Activated naive CD8-positive, alpha-beta T cell treated with anti-CD3 and anti-CD28 coated beads, Interleukin-2, amount 50 U/mL, for 16 hours (primary cell): Measurements from ENCODE around the gene HHIPL1.
A peak's percentile ranks its signal among the peaks of the same experiment; 100 is the strongest.

ENCODE experiments used
- DNase-seq: peaks from one replicate; pipeline ENCODE4 v3.0.0-alpha.2; 2020; ENCODE audit warnings: low read depth, low spot score

The HHIPL1 gene

DNA sequence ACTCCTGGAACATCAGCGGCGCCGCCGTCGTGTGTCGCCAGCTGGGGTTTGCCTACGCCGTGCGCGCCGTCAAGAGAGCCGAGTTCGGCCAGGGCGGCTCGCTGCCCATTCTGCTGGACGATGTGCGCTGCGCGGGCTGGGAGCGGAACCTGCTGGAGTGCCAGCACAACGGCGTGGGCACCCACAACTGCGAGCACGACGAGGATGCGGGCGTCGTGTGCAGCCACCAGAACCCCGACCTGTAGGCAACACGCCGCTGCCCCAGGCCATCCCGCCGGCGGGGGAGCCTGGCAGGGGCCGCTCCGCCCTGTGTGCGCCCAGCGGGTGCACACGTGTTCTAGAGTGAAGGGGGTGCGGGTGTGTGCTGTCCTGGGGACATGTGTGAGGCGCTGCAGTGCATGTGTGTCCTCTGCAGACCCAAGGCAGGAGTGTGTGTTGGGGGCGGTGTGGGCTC, 30.5 kb downstream of the HHIPL1 start:
- DNase-seq: no peak

- no peak for DNase-seq
These were observed 31.0 kb downstream of the HHIPL1 start for GRCh38 chr14:99675951-99676350.

DNA sequence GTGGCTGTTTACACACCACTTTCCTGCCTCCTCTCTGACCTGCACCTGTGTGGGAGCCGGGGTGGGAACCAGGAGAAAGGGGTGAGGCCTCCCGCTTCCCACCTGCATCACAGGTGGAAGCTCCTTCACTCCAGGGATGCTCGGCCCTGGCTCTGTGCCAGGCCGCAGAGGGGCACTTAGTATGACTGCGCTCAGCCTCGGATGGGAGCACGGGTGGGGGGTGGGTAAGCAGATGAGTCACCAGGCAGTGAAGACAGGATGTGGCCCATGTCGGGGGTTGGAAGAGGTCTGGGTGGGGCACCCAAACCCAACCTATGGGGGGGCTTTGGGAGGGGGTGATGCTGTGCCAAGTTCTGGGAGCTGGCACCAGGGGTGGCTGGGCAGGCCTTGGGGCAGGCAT, 31.7 kb downstream of the HHIPL1 start:
- DNase-seq: no peak

GRCh38 chr14:99677231-99678140, 32.6 kb downstream of the HHIPL1 start:
- no peak for DNase-seq

GRCh38 chr14:99678198-99678597, 33.3 kb downstream of the HHIPL1 start:
- DNase-seq: no peak

DNA sequence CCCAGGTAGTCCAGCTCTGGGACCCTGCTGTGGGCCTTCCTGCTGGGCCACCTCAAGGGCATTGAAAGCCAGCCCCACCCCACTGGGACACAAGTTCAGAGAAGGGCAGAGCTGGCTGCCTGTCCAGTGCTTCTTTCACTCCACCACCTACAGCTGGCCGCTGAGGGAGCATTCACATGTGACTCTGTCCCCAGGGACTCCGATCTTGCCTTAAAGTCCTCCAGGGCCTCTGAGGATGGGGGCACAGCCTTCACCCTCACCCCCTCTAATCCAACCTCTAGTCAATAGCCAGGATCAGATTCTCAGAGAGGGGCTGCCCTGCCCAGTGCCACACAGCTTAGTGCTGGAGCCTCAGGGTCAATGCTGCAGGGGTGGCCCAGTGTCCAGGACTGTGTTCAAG, 34.2 kb downstream of the HHIPL1 start:
- DNase-seq: no peak

- no peak for DNase-seq
These were observed 34.6 kb downstream of the HHIPL1 start for GRCh38 chr14:99679543-99679942.

DNA sequence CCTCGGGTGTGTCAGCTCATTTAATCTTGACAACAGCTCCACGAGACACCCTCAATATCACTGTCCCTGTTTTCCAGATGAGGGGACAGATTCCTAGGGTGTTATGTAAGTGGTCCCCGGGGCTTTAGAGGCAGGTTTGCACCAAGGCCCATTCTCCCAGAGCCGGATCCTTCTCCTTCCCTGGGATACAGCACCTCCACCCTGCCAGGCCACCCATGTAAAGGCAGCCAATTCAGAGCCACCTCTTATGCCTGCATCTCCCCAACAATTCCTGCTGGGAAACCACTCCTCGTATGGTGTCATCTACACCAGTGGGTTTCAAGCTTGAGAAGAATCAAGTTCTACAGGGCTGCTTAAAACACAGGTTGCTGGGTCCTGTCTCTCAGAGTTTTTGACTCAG, 35.1 kb downstream of the HHIPL1 start:
- no peak for DNase-seq

GRCh38 chr14:99681101-99681831, 36.3 kb downstream of the HHIPL1 start:
- no peak for DNase-seq

DNA sequence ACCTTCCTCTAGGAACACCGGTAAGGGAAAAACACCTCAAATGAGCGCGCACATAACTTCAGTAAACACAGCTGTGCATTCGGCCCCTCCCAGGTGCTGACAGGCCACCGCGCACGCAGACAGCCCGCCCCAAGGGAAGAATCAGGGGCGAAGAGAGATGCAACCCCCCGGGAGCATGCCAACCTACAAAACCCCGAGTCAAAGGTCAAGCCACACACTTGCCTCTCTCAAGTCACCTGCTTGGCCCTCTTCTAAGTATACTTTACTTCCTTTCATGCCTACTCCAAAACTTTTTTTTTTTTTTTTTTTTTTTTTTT, 36.9 kb downstream of the HHIPL1 start:
- DNase-seq: no peak

DNA sequence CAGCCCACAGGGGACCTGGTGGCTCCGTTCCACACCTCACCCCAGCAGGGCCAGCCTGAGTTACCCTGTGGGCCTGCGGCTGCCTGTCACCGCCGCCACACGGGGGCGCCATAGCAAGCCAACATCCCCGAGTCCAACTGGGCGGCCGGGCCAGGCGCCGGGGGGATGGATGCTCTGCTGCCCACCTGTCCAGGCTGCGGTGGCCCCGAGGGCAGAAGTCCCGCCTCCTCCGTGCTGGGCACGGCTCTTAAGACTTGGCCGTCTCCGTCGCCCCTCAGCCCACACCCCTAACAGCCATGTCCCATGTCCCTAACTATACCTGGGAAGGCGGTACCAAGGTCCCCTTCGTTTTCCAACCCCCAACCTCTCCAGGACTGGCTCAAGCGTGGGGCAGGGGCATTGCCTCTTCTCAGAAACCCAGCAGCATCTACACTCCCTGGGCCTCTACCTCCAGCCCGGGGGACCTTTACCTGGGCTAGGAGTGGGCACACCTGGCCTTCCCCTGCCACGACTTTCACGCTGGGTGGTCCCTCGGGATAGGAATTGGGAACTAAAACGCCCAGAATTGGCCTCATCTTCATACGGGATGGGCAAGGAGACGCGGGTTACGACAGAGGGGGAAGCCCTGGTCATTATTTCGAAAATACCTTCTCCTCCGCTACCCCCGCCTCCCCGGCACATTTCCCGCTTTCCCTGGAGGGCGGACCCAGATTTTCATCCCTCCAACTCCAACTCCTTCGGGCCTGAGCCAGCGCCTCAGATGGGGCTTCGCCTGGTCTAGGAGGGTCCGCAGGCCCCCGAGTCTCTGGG, 38.1 kb downstream of the HHIPL1 start:
- DNase-seq: peak; percentile 71

DNA sequence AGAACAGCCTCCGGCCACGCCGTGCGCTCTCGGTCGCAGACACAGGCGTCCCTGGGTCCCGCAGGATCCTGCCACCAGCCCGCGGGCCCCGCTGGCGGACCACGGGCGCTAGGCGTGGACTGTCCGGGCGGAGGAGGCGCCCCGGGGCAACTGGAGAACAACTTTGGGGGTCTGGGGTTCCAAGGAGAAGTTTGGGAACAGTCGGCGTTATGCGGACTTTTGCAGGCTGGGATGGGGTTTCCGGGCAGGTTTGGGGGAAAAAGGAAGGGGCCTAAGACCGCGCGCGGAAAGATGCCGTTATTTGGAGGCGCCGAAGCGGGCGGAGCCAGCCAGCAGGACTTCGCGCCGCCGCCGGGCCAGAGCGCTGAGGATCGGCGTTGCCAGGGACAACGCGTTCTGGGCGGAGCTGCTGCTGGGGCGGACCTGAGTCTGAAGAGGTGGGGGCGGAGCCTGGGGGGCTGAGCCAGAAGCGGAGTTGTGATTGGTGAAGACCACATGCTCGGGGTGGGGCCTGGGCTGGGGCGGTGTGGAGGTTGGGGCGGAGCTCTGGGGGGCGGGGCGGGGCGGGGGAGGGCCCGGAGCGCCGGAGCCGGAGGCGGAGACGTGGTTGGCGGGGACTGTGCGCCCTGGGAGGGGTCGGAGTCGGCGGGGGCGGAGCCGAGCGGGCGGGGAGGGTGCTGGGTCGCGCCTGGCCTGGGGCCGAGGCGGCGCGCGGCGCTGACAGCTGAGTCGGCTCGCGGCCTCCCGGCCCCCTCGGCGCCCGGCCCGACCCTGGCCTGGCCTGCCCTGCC, 38.9 kb downstream of the HHIPL1 start, which contains the start of gene CYP46A1:
Gene CYP46A1, plus strand, starts transcription at position 680 of the 791 bp plus-strand sequence. CDS start 120 bp downstream, outside the sequence.
- DNase-seq: peak; percentile 98

GRCh38 chr14:99684410-99684934, 39.5 kb downstream of the HHIPL1 start:
- DNase-seq: peak; percentile 15

DNA sequence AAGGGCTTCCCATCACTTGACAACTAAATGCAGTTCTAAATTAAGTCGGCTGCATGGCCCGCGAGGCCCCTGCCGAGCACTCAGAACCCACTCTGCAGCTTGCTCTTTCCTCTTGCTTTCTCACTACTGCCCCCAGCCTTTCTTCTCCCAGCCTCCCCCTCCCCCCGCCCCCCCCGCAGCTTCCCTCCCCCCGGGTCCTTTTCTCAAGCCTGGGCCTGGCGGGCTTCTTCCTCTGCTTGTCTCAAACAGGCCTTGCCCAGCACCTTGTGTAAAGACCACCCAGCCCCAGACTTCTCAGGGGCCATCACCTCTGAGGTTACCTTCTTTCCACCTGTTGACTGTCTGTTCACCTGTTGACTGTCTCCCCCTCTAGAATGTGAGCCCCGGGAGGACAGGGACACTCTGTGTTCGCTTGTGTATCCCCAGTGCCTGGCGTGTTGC, 40.2 kb downstream of the HHIPL1 start:
- no peak for DNase-seq

DNA sequence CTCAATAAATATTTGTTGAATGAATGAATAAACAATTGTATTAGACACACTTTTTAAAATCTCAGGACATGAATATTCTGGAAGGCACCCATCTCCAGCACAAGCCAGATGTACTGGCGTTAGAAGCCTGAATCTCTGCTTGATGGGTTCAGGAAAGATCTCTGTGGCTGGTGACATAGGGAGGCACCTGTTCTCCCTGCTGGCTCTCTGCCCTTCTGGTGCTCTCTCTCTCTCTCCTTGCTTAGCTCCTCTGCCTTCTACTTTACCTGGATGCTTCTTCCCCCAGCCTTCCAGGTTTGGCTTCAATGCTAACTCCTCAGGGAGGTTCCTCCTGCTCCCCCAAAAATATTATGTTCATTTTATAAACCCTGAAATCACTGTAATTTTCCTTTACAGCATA, 40.7 kb downstream of the HHIPL1 start:
- no peak for DNase-seq

DNA sequence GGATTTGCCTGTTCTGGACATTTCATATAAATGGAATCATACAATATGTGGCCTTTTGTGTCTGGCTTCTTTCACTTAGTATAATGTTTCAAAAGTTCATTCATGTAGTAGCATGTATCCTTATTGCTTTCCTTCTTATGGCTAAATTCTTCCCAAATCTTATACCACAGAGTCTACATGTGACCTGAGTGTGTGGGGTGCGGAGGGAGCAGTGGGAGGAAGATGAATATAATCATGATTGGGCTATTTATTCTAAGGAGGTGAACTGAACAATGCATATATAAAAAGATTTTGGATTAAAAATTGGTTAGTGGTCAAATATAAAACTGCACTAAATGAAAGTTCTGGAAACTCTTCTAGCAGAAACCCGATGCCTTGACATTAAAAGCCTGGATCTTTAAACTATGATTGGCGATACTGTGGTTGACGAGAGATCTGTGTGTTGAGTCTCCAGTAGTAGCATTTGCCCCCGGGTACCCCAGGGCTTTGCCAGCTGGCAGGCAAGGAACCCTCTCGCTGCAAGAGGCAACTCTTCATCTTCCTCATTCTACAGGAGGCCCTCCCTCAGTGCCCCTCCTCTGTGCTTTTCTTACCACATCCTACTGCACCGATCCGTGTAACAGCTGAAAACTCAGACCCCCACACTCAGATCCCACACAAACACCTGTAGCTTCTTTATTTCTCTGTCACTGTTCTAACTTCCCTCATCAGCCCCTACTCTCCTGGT, 41.8 kb downstream of the HHIPL1 start:
- no peak for DNase-seq

DNA sequence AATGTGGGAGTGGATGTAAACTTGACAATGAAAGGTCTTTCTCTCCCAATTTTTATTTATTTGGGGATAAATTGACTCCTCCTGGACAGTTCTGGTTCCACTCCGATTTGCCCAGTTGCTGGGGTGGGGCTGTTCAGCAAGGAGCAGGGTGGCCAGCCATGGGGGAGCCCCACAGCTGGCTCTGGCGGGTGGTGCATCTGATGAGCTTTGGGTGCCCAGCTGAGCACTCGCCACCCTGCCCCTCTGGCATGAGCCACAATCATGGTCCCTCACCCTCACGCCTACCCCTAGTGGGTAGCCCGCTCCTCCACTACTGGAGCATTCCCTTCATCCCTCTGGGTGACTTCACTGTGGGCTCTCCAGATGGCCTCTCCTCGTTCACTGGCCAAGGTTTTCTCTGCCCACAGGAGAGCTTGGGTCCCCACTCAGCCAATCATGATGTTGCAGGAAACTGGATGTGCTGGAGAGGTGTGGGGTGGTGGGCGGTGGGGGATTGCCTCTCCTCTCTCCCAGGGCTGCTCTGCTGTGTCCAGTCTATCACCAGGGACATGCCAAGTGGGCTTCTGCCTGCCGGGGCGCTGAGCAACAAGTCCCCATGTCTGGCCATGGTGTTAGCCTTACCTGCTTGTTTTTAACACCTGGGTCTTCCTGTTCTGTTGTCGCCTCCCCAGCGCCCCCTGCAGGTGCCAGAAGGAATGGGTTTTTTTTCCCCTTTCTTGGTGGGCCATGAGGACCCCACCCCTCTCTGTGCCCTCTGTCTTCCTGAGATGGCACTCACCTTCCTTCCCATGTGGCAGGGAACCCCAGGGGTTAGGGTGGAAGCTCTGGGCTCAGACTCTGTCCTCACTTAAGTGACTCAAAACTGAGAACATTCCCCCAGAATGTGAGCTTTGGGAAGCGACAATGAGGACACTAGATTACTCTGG, 42.6 kb downstream of the HHIPL1 start:
- no peak for DNase-seq

- DNase-seq: no peak
These were observed 43.3 kb downstream of the HHIPL1 start for GRCh38 chr14:99688210-99688581.

GRCh38 chr14:99688629-99689028, 43.7 kb downstream of the HHIPL1 start:
- no peak for DNase-seq
